CD4-positive, alpha-beta memory T cell (primary cell): ENCODE results near the gene SHROOM2. TPM values are rescaled to one million over a fixed set of nuclear protein-coding genes. Genes with fewer than 3 reads are reported as not detected.

Source experiments
- CTCF ChIA-PET: fragments of 350-600 bp; sonication (Branson Sonifier 250); formaldehyde crosslinking; loops from one replicate; lab custom pipeline; 2021; ENCODE audit warnings: inconsistent platforms; ENCODE audit not compliant: partially characterized antibody; lab: Charles Lee
- POLR2A ChIA-PET: fragments of 350-600 bp; sonication (Branson Sonifier 250); formaldehyde crosslinking; loops from one replicate; lab custom pipeline; 2021; ENCODE audit not compliant: partially characterized antibody; lab: Charles Lee
- DNase-seq, 5 donors: peaks; one replicate each; pipeline versions ENCODE4 v3.0.0 to v3.0.0-alpha.2; 2020 to 2022; ENCODE audit warnings: mixed read lengths in 1 of 5
- H3K27ac ChIP-seq: one replicate; pipeline ENCODE4 v1.7.0; 2013; ENCODE audit warnings: low read depth, low read length
- H3K27me3 ChIP-seq: 2 replicates; pipeline ENCODE4 v1.7.0; 2013; ENCODE audit warnings: mild to moderate bottlenecking, low read length, moderate library complexity; ENCODE audit not compliant: insufficient read depth
- H3K36me3 ChIP-seq: 2 replicates; pipeline ENCODE4 v1.7.0; 2013; ENCODE audit warnings: mild to moderate bottlenecking, low read length, moderate library complexity; ENCODE audit not compliant: insufficient read depth
- H3K4me1 ChIP-seq: 2 replicates; pipeline ENCODE4 v1.7.0; 2013; ENCODE audit warnings: mild to moderate bottlenecking, low read length, moderate library complexity; ENCODE audit not compliant: insufficient read depth
- H3K4me3 ChIP-seq, 2 donors: one replicate each; pipeline ENCODE4 v1.7.0; 2013; ENCODE audit warnings: low read length in 2 of 2, mild to moderate bottlenecking in 1 of 2
- H3K9me3 ChIP-seq, 2 donors: one replicate each; pipeline ENCODE4 v1.7.0; 2013; ENCODE audit warnings: low read length in 2 of 2, control low read depth in 1 of 2; ENCODE audit not compliant: control insufficient read depth in 1 of 2
- H3K27ac Mint-ChIP-seq, 7 donors: one replicate each; pipeline ENCODE4 v1.8.0; 2020 to 2021; ENCODE audit warnings: mixed read lengths in 7 of 7, mild to moderate bottlenecking in 6 of 7, inconsistent platforms in 3 of 7, moderate library complexity in 3 of 7
- H3K27me3 Mint-ChIP-seq, 2 donors: one replicate each; pipeline ENCODE4 v1.8.0; 2020 to 2021; ENCODE audit warnings: mixed read lengths in 2 of 2
- H3K36me3 Mint-ChIP-seq, 2 donors: one replicate each; pipeline ENCODE4 v1.8.0; 2020 to 2021; ENCODE audit warnings: mixed read lengths in 2 of 2, inconsistent platforms in 1 of 2, mild to moderate bottlenecking in 1 of 2
- H3K4me1 Mint-ChIP-seq, 4 donors: one replicate each; pipeline ENCODE4 v1.8.0; 2020 to 2021; ENCODE audit warnings: mixed read lengths in 4 of 4, mild to moderate bottlenecking in 1 of 4
- H3K4me3 Mint-ChIP-seq, 8 donors: one replicate each; pipeline ENCODE4 v1.8.0; 2020 to 2021; ENCODE audit warnings: mixed read lengths in 8 of 8, mild to moderate bottlenecking in 7 of 8, moderate library complexity in 6 of 8, inconsistent platforms in 3 of 8
- H3K9me3 Mint-ChIP-seq, 8 donors: one replicate each; pipeline ENCODE4 v1.8.0; 2020 to 2021; ENCODE audit warnings: mixed read lengths in 8 of 8, mild to moderate bottlenecking in 5 of 8, inconsistent platforms in 3 of 8, moderate library complexity in 1 of 8
- intact Hi-C: fragments of 100-400 bp; cut with micrococcal nuclease; formaldehyde crosslinking; loops from one replicate; pipeline ENCODE4 v1.15.1; 2023
- polyA plus RNA-seq, 2 donors: library from polyadenylated mRNA; unstranded; fragments of 300-500 nt; fragmentation: Illumina TruSeq; gene quantifications; one replicate each; pipeline ENCODE4 v1.2.3, GENCODE V29; 2021
- total RNA-seq, 2 experiments: library from RNA; stranded (reverse); gene quantifications; one replicate each; pipeline ENCODE4 v1.2.3, GENCODE V29; 2021

Gene SHROOM2
- total and polyA plus RNA-seq, 4 experiments from 2014 or later, result not detected

- CTCF ChIA-PET, result no interaction called here
Observed at GRCh38 chrX:9860826-9861225, 74.6 kb downstream of the SHROOM2 start.

DNA sequence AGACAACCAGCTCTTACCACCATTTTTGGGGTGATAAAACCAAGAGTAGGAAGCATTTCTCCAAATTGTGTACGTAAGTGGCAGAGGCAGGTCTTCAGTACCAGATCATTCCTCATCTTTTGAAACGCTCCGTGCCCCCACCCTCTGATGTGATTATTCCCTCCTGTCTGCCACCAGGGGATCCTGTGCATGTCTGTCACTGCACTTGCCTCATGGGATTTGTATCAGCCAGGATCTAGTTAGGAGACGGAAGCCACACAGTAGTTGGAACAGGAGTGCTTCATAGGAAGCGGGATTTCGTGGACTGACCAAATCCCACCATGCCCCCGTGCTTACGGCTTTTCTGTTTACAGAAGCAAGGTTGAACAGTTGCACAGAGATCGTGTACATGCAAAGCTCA lies 75.5 kb downstream of the SHROOM2 start:
- Mint-ChIP-seq H3K36me3 (no peaks in the 10 kb centered on the region), H3K27me3 (peaks cover 5 to 12% of the 10 kb centered on the region in 2 donors), H3K27ac (no peak overlapping the region), H3K4me3 (no peak overlapping the region), H3K9me3 (peaks cover 0 to 3% (median 0%) of the 10 kb centered on the region in 8 donors), H3K4me1 (no peaks in the 10 kb centered on the region)
- Histone ChIP-seq H3K36me3 (no peaks in the 10 kb centered on the region), H3K27me3 (no peaks in the 10 kb centered on the region), H3K4me3 (no peak overlapping the region), H3K27ac (no peak overlapping the region), H3K9me3 (no peaks in the 10 kb centered on the region), H3K4me1 (no peaks in the 10 kb centered on the region)
- ChIA-PET POLR2A (no interaction called here), CTCF (no interaction called here)
- no peak for DNase-seq
- intact Hi-C loops, result no loop called here

More at GRCh38 chrX:9860826-9861225, 74.6 kb downstream of the SHROOM2 start:
- Histone ChIP-seq H3K9me3 (no peaks in the 10 kb centered on the region), H3K27ac (no peak overlapping the region), H3K4me1 (no peaks in the 10 kb centered on the region), H3K36me3 (no peaks in the 10 kb centered on the region), H3K27me3 (no peaks in the 10 kb centered on the region), H3K4me3 (no peak overlapping the region)
- DNase-seq, result no peak
- Mint-ChIP-seq H3K27ac (no peak overlapping the region), H3K27me3 (peaks cover 5 to 7% of the 10 kb centered on the region in 2 donors), H3K36me3 (no peaks in the 10 kb centered on the region), H3K4me3 (no peak overlapping the region), H3K9me3 (peaks cover 0 to 3% (median 0%) of the 10 kb centered on the region in 8 donors), H3K4me1 (no peaks in the 10 kb centered on the region)
- POLR2A ChIA-PET, result no interaction called here
- intact Hi-C loops, result no loop called here

DNA sequence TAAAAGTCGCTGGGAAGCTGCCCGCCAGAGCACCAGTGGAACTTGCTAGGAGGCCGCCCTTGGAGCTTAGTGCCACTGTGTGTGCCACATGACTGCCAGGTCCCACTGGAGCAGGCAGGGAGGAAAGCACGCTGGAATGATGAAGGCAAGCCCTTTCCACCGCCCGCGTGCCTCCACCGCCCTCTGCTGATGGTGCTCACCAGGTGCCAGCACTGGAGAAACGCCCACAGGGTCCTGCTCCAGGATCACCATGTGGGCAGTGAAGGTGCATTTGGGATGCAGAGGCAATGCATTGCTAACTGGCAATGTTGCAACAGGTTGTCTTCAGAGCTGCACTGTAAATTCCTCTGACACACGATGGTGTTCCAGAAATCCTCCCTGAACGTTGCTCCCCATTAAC lies 76.3 kb downstream of the SHROOM2 start:
- no peaks in the 10 kb centered on the region for H3K36me3 Mint-ChIP-seq
- H3K4me1 Mint-ChIP-seq, result no peaks in the 10 kb centered on the region
- Histone ChIP-seq H3K27me3 (no peaks in the 10 kb centered on the region), H3K27ac (no peak overlapping the region), H3K36me3 (no peaks in the 10 kb centered on the region), H3K4me1 (no peaks in the 10 kb centered on the region), H3K4me3 (no peak overlapping the region), H3K9me3 (no peaks in the 10 kb centered on the region)
- no peak overlapping the region for H3K4me3 Mint-ChIP-seq
- ChIA-PET CTCF (no interaction called here), POLR2A (no interaction called here)
- H3K27me3 Mint-ChIP-seq, result peaks cover 13 to 20% of the 10 kb centered on the region in 2 donors
- peaks cover 0 to 3% (median 0%) of the 10 kb centered on the region in 8 donors for H3K9me3 Mint-ChIP-seq
- no peak for DNase-seq
- intact Hi-C loops, result no loop called here
- H3K27ac Mint-ChIP-seq, result no peak overlapping the region

DNA sequence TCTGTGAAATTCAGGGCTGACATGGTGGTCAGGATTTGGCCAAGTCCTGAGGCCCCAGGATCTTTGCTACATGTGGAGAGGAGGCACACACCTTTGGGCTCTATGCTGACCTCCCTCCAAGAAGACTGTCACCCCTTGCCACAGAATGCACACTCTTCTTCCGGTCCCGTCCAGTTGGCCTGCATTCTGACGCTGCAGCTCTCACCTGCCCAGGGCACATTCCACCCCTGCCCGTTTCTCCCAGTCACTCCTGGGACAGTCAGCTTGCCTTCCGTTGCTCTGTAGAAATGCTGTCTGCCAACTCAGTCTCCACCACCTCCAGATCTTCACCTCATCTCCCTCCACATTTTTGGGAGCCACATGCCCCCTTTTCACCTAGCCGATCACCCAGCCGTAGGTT lies 76.7 kb downstream of the SHROOM2 start:
- Histone ChIP-seq H3K36me3 (no peaks in the 10 kb centered on the region), H3K4me3 (no peak overlapping the region), H3K27ac (no peak overlapping the region), H3K4me1 (no peaks in the 10 kb centered on the region), H3K9me3 (no peaks in the 10 kb centered on the region), H3K27me3 (no peaks in the 10 kb centered on the region)
- no peaks in the 10 kb centered on the region for H3K4me1 Mint-ChIP-seq
- ChIA-PET CTCF (no interaction called here), POLR2A (no interaction called here)
- no peak overlapping the region for H3K27ac Mint-ChIP-seq
- H3K4me3 Mint-ChIP-seq, result no peak overlapping the region
- H3K27me3 Mint-ChIP-seq, result peaks cover 15 to 24% of the 10 kb centered on the region in 2 donors
- intact Hi-C loops, result no loop called here
- no peaks in the 10 kb centered on the region for H3K36me3 Mint-ChIP-seq
- H3K9me3 Mint-ChIP-seq, result peaks cover 0 to 3% (median 0%) of the 10 kb centered on the region in 8 donors
- DNase-seq, result no peak

DNA sequence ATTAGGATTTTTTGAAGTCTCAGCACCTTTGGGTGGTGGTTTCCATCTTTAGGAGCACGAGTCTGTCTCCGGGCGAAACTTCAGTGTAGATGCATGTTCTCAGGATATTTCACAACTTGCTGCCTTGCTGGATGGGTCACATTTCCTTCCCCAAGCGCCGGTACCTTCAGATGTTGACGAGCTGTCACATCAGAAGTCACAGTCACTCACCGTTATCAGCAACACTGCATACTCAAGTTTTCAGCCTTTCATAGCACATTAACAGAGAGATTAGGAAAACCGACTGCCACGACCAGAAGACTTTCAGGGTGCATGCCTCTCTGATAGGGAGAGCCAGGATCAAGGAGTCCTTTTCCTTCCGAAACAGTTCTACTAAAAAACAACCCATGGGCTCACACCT lies 77.8 kb downstream of the SHROOM2 start:
- intact Hi-C loops, result no loop called here
- no peak for DNase-seq
- Histone ChIP-seq H3K4me3 (no peak overlapping the region), H3K27ac (no peak overlapping the region), H3K4me1 (no peaks in the 10 kb centered on the region), H3K36me3 (no peaks in the 10 kb centered on the region), H3K27me3 (no peaks in the 10 kb centered on the region), H3K9me3 (no peaks in the 10 kb centered on the region)
- no peak overlapping the region for H3K27ac Mint-ChIP-seq
- peaks cover 16 to 25% of the 10 kb centered on the region in 2 donors for H3K27me3 Mint-ChIP-seq
- no peaks in the 10 kb centered on the region for H3K4me1 Mint-ChIP-seq
- no peak overlapping the region for H3K4me3 Mint-ChIP-seq
- ChIA-PET CTCF (interaction anchor here (1.0 kb wide), 1 partner anchor 9 kb away, joined by 3 read pairs; no protein-coding TSS in a partner anchor), POLR2A (no interaction called here)
- no peaks in the 10 kb centered on the region for H3K36me3 Mint-ChIP-seq
- peaks cover 0 to 3% (median 0%) of the 10 kb centered on the region in 8 donors for H3K9me3 Mint-ChIP-seq

DNA sequence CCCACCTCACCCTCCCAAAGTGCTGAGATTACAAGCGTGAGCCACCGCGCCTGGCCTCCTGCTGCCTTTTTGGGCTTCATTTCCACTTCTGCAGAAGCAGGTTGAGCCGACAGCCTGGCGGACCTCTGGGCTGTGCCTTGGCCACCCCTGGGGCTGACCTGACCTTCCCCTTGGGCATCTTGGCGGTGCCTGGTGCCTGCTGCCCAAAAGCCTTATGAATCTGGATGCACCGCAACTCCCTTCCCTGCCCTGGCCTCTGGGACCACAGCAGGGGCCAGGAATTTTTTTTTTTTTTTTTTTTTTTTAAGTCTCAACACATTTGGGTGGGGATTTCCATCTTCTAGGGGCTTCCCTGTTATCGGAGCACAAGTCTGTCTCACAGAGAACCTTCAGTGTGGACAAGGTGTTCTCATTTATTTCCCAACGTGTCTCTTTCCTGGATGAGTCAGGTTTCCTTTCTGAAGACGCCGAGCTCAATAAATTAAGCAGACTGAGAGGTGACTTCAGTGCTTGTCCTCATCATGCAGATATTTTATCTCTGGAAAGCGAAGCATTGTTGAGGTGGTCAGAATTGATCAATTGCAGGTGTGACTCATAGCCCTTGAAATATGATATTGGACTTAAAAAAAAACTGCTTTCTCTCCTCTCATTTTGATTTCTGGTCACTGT lies 79.7 kb downstream of the SHROOM2 start:
- H3K27ac Mint-ChIP-seq, result no peak overlapping the region
- no peaks in the 10 kb centered on the region for H3K9me3 ChIP-seq
- DNase-seq, result no peak
- no peaks in the 10 kb centered on the region for H3K4me1 ChIP-seq
- no peaks in the 10 kb centered on the region for H3K4me1 Mint-ChIP-seq
- H3K27me3 Mint-ChIP-seq, result peaks cover 18 to 20% of the 10 kb centered on the region in 2 donors
- no peak overlapping the region for H3K27ac ChIP-seq
- H3K27me3 ChIP-seq, result no peaks in the 10 kb centered on the region
- H3K36me3 ChIP-seq, result no peaks in the 10 kb centered on the region
- H3K9me3 Mint-ChIP-seq, result peaks cover 0 to 3% (median 0%) of the 10 kb centered on the region in 8 donors
- POLR2A ChIA-PET, result no interaction called here
- intact Hi-C loops, result no loop called here
- H3K4me3 ChIP-seq, result no peak overlapping the region
- CTCF ChIA-PET, result no interaction called here
- no peaks in the 10 kb centered on the region for H3K36me3 Mint-ChIP-seq
- H3K4me3 Mint-ChIP-seq, result no peak overlapping the region

DNA sequence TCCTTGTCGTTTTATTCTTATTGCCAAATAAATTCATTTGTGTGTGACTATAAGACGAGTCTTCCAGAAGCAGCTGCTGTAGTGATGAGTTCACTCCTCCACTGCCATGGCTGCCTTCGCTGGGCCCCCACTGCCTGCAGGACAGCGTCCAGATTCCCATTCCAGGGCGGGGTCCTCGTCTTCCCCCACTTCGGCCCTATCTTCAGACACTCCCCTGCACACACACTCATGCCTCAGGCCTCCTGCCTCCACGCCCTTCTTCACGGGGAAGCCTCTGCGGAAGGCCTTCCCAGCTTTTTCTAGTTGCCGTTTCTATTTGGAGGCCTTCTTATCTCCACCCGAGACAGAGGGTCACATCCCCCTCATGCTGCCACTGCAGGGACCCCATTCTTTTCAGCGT lies 80.4 kb downstream of the SHROOM2 start:
- peaks cover 18% of the 10 kb centered on the region in 2 donors for H3K27me3 Mint-ChIP-seq
- Histone ChIP-seq H3K27ac (no peak overlapping the region), H3K9me3 (no peaks in the 10 kb centered on the region), H3K36me3 (no peaks in the 10 kb centered on the region), H3K4me3 (no peak overlapping the region), H3K4me1 (no peaks in the 10 kb centered on the region), H3K27me3 (no peaks in the 10 kb centered on the region)
- H3K27ac Mint-ChIP-seq, result no peak overlapping the region
- H3K4me3 Mint-ChIP-seq, result no peak overlapping the region
- intact Hi-C loops, result no loop called here
- ChIA-PET CTCF (no interaction called here), POLR2A (no interaction called here)
- H3K9me3 Mint-ChIP-seq, result peaks cover 0 to 3% (median 0%) of the 10 kb centered on the region in 8 donors
- DNase-seq, result no peak
- no peaks in the 10 kb centered on the region for H3K4me1 Mint-ChIP-seq
- H3K36me3 Mint-ChIP-seq, result no peaks in the 10 kb centered on the region
